ENCODE data around the gene POLR3H. TPM values are rescaled to one million over a fixed set of nuclear protein-coding genes. Genes with fewer than 3 reads are reported as not detected.
A peak's percentile ranks its signal among the peaks of the same experiment; 100 is the strongest.

Gene POLR3H
- total and polyA plus RNA-seq, 10 of the 15 experiments (the other 5 are each of a cell fraction or from before 2014, with no cell fraction given) = 3.5 to 62.7 (median 24.6) TPM

- H3K4me2 ChIP-seq (ENCODE audit: control insufficient read depth, insufficient read depth) = no peak overlapping the region
- no peaks in the 10 kb centered on the region for H3K9me3 ChIP-seq (replicated peaks; ENCODE audit: control insufficient read depth, insufficient read depth, low read length)
- SMC1A ChIA-PET (ENCODE audit: uncharacterized antibody, unreplicated experiment) = interaction anchor here (1.1 to 4.7 kb wide), 3 partner anchors 37 to 113 kb away, joined by 3 to 57 read pairs (median 14); partner anchors contain the start of genes ACO2 and PHF5A
- no peaks in the 10 kb centered on the region for H3K4me1 ChIP-seq (ENCODE audit: control insufficient read depth, insufficient read depth, low read length)
- DNase-seq (ENCODE audit: low read depth, low spot score) (no peak), FAIRE-seq (no peak), ATAC-seq (0 out of 3 replicates have a peak, but pooled peaks have one; percentile 27)
- no peaks in the 10 kb centered on the region for H4K20me1 ChIP-seq (ENCODE audit: control insufficient read depth, insufficient read depth)
- in situ Hi-C loops (cut with MboI) = loop anchor here (5.0 kb wide), 1 partner anchor 114 kb away; no protein-coding TSS in a partner anchor
- RAD21 ChIA-PET (ENCODE audit: unreplicated experiment) = interaction anchor here (1.1 to 4.9 kb wide), 4 partner anchors 37 to 135 kb away, joined by 4 to 67 read pairs (median 6); partner anchors contain the start of gene TEF
- intact Hi-C loops (cut with micrococcal nuclease; ENCODE audit: unreplicated experiment) = no loop called here
- WGBS (ENCODE audit: insufficient coverage, insufficient replicate concordance, low lambda C conversion rate, missing lambda C conversion rate) = 95% methylated on average over 8 of the region's 8 CpGs
- no peak overlapping the region for H3K9ac ChIP-seq (ENCODE audit: control insufficient read depth, insufficient read depth, low read length)
- no TSS peak for BruUV-seq (replicated peaks)
- no peak overlapping the region for H3K4me3 ChIP-seq
- H3K36me3 ChIP-seq (ENCODE audit: control insufficient read depth in 2 of 2, insufficient read depth in 2 of 2, low read length in 1 of 2) = peaks cover 17 to 60% of the 10 kb centered on the region in 2 experiments
- no peaks in the 10 kb centered on the region for H3K27me3 ChIP-seq (replicated peaks in 1 of 2; ENCODE audit: control insufficient read depth in 2 of 2, insufficient read depth in 2 of 2, low read length in 1 of 2)
- H2AFZ ChIP-seq (ENCODE audit: control insufficient read depth, low read depth, low read length) = no peak overlapping the region
- no peaks in the 10 kb centered on the region for H3K79me2 ChIP-seq (ENCODE audit: control insufficient read depth, insufficient read depth, low read length)
- no peak overlapping the region for H3K27ac ChIP-seq (ENCODE audit: control insufficient read depth, insufficient read depth)
- POLR2A ChIA-PET = interaction anchor here (0.6 to 1.5 kb wide), 2 partner anchors 39 to 113 kb away, joined by 3 read pairs; no protein-coding TSS in a partner anchor
- CTCF ChIA-PET = interaction anchor here (1.1 to 6.2 kb wide), 13 partner anchors 10 to 116 kb away, joined by 3 to 141 read pairs (median 10); partner anchors contain the start of genes ACO2, PHF5A and POLR3H
- TF ChIP-seq TCF12 (IDR thresholded peaks at IDR 0.05; ENCODE audit: low read depth, low read length) (no peak), E2F8 (IDR thresholded peaks at IDR 0.05; ENCODE audit: low read depth, partially characterized antibody) (no peak), CREM (IDR thresholded peaks at IDR 0.05; ENCODE audit: low read depth) (no peak), ZBTB33 (IDR thresholded peaks at IDR 0.05) (no peak), SMARCA5 (IDR thresholded peaks at IDR 0.05) (no peak), POU2F2 (IDR thresholded peaks at IDR 0.05; ENCODE audit: borderline replicate concordance, low read depth, low read length) (no peak), CTCF (IDR thresholded peaks at IDR 0.05 in 2 of 3, conservative IDR thresholded peaks at IDR 0.05 in 1 of 3; ENCODE audit: control insufficient read depth in 2 of 3, extremely low read depth in 1 of 3, insufficient read depth in 1 of 3, low read depth in 3 of 3, low read length in 3 of 3) (no peak), ZNF622 (IDR thresholded peaks at IDR 0.05) (no peak), CREB1 (IDR thresholded peaks at IDR 0.05; ENCODE audit: low read depth) (no peak), YY1 (IDR thresholded peaks at IDR 0.05; ENCODE audit: low read depth, low read length) (no peak), DPF2 (IDR thresholded peaks at IDR 0.05) (no peak), CHD4 (IDR thresholded peaks at IDR 0.05) (no peak), ZNF24 (IDR thresholded peaks at IDR 0.05) (no peak), IRF3 (IDR thresholded peaks at IDR 0.05) (no peak), RBBP5 (conservative IDR thresholded peaks at IDR 0.05) (no peak), CBFB (IDR thresholded peaks at IDR 0.05; ENCODE audit: low read depth) (no peak)
Observed at GRCh38 chr22:41516462-41516861, 27.8 kb downstream of the POLR3H start.

Measured in GM12878 (cell line).